GM10266 (cell line): Measurements from ENCODE around the gene ITGAX.
A peak's percentile ranks its signal among the peaks of the same experiment; 100 is the strongest.

Experiments used
- DNase-seq: peaks from one replicate; pipeline ENCODE4 v3.0.0; 2012; ENCODE audit errors: extremely low spot score
- CTCF ChIP-seq: IDR thresholded peaks from 2 replicates; pipeline ENCODE4 v1.5.1; 2012; ENCODE audit warnings: mild to moderate bottlenecking, low read depth; ENCODE audit not compliant: control insufficient read depth, insufficient read depth; ENCODE audit errors: missing control alignments

Gene ITGAX

DNA sequence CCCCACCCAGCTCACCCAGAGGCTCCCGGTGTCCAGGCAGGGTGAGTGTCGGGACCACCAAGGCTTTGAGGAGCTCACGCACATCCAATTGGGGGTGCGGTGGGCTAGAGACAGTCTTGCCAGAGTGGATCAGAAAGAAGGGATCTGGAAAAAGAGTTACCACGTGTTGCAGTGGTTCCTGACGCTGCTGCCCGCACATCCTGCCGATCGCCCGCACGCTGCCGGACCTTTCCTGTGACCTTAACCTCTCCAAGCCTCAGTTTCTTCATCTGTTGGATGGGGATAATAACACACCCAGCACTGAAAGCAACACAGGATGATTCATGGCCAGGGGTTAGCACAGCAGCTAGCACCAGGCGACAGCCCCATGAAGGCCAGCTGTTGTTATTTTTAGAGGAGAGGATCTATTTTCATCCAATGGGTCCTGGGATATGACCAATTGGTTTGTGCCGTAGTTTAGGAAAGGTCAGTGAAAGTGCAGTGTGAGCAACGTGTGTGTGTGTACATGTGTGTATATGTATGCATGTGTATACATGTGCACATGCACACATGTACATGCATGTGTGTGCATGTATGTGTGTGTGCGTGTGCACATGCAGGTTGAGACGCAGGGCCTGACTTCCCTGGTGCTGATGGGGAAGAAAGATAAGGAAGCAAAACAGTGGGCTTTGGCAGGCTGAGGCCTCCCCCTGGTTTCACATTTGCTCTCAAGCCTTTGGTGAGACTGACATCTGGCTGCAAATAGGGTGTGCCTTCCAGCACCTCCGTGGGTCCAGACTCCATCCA is 2.5 kb downstream of the ITGAX start:
- TF ChIP-seq CTCF, result peak; percentile 35
- peak; percentile 52 for DNase-seq

GRCh38 chr16:31360251-31360650 is 5.3 kb downstream of the ITGAX start:
- no peak for DNase-seq
- TF ChIP-seq CTCF, result no peak

DNA sequence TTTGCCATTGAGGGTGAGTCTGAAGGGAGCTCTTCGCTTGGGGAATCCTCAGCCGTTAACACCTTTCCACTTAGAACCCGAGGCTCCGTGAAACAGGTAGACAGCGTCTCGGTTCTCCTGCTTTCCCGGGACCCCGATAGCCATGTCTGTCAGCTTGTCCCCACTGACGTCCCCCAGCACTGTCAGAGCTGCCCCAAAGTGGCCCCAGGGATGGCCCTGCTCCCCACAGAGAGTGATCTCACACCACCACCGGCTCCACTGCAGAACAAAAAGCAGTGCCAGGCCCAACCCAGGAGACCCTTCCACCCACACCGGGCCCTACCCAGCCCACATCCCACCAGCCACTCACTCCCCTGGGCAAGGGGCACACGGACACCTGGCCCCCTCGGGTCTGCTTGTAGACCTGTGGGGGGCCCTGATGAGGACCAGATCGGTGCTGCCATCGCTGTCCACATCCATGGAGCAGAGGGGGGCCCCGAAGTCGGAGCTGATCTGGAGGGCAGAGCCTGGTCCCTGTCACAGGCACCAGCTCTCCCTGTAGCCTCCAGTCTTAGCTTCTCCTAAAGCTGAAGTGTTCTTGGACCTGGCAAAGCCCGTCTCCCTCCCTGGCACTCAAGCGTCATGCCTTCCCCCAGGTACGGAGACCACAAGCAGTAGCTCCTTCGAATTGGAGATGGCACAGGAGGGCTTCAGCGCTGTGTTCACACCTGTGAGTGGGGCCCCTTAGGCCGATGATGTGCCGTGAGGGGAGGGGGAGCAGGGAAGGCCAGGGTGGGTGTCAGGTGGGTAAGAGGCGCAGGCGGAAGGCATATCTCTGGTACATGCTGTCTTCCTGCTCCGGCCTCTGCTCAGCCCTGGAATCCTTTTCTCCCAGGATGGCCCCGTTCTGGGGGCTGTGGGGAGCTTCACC is 6.5 kb downstream of the ITGAX start:
- no peak for TF ChIP-seq CTCF
- DNase-seq, result no peak

DNA sequence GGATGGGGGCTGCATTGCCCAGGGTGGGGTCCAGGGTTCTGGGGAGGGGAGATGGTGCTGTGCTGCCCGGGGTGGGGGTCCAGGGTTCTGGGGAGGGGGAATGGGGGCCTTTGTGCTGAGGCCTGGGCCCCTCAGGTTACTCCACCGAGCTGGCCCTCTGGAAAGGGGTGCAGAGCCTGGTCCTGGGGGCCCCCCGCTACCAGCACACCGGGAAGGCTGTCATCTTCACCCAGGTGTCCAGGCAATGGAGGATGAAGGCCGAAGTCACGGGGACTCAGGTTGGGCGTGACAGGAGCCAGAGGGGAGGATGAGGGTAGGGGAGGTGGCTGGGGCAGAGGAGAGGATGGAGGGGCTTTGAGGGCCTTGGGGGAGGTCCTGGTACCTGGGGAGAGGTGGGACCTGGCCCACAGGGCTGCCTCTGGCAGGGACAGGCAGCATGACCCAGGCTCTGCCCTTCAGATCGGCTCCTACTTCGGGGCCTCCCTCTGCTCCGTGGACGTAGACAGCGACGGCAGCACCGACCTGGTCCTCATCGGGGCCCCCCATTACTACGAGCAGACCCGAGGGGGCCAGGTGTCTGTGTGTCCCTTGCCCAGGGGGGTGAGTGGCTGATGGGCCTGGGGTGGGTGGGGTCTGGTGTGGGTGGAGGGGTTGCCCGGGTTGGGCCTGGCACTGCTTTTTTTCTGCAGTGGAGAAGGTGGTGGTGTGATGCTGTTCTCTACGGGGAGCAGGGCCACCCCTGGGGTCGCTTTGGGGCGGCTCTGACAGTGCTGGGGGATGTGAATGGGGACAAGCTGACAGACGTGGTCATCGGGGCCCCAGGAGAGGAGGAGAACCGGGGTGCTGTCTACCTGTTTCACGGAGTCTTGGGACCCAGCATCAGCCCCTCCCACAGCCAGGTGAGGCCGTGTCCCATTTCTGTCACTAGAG is 7.8 kb downstream of the ITGAX start:
- DNase-seq, result no peak
- no peak for TF ChIP-seq CTCF

DNA sequence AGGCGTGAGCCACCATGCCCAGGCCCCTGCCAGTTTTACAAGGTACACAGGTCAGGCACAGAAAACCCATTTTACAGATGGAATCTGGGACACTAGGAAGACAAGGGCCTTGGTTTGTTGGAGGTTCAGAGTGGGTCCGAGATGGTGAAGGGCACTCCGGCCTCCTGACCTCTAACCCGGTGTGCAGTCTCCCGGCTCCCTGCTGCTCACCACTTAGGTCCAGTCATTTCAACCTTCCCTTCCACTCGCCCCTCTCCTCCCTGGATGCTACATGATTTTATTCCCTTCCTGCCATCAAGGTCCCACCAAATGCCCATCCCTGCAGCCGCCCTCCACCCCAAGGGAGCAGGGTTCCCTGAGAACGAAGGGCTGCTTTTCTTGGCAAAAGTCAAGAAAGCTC is 8.7 kb downstream of the ITGAX start:
- TF ChIP-seq CTCF, result no peak
- DNase-seq, result no peak

DNA sequence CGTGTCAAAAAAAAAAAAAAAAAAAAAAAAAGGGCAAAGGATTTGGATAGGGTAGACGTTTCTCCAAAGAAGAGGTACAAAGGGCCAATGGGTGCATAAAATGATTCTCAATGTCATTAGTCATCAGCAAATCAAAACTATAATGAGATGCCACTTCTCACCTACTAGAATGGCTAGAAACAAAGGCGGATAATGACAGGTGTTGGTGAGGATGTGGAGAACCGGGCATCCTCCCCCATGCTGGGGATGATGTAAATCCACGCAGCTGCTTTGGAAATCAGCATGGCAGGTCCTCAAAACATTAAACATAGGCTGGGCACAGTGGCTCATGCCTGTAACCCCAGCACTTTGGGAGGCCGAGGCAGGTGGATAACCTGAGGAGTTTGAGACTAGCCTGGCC is 9.4 kb downstream of the ITGAX start:
- no peak for TF ChIP-seq CTCF
- no peak for DNase-seq
